RWPE2 (cell line): ENCODE data around the gene MYBBP1A.

Source experiments
- ATAC-seq: fragments of 200-7000 bp; cut with Tn5 transposase; 3 replicates; pipeline ENCODE4 v1.9.1; 2021; ENCODE audit warnings: low read depth
- DNase-seq: peaks from one replicate; pipeline ENCODE4 v3.0.0-alpha.2; 2020; ENCODE audit warnings: low spot score
- H3K27ac ChIP-seq: fragments of 450-650 bp; 2 replicates; pipeline ENCODE4 v1.5.1; 2017; ENCODE audit warnings: mild to moderate bottlenecking; ENCODE audit not compliant: poor library complexity, severe bottlenecking
- H3K27me3 ChIP-seq: fragments of 250-450 bp; sonication (Bioruptor Pico); 2 replicates; pipeline ENCODE4 v1.5.1; 2021; ENCODE audit warnings: mild to moderate bottlenecking, moderate library complexity; ENCODE audit not compliant: insufficient read depth, poor library complexity, severe bottlenecking
- H3K36me3 ChIP-seq: fragments of 250-450 bp; sonication (Bioruptor Pico); 2 replicates; pipeline ENCODE4 v1.5.1; 2020; ENCODE audit warnings: low read depth, mild to moderate bottlenecking, moderate library complexity
- H3K4me1 ChIP-seq: fragments of 250-450 bp; sonication (Bioruptor Pico); 2 replicates; pipeline ENCODE4 v1.5.1; 2021; ENCODE audit warnings: mild to moderate bottlenecking, moderate library complexity; ENCODE audit not compliant: insufficient read depth, poor library complexity, severe bottlenecking
- H3K4me3 ChIP-seq: fragments of 250-450 bp; sonication (Bioruptor Pico); 2 replicates; pipeline ENCODE4 v1.5.1; 2021; ENCODE audit warnings: mild to moderate bottlenecking, moderate library complexity; ENCODE audit not compliant: severe bottlenecking
- H3K9me3 ChIP-seq: fragments of 250-450 bp; sonication (Bioruptor Pico); 2 replicates; pipeline ENCODE4 v1.5.1; 2021; ENCODE audit warnings: mild to moderate bottlenecking, moderate library complexity; ENCODE audit not compliant: severe bottlenecking
- TF ChIP-seq, protein P1 (sequence below): fragments of 450-650 bp; IDR thresholded peaks from one replicate; pipeline ENCODE4 v1.5.1; 2017; ENCODE audit warnings: mild to moderate bottlenecking, moderate library complexity; ENCODE audit not compliant: poor library complexity, severe bottlenecking

The MYBBP1A gene

DNA sequence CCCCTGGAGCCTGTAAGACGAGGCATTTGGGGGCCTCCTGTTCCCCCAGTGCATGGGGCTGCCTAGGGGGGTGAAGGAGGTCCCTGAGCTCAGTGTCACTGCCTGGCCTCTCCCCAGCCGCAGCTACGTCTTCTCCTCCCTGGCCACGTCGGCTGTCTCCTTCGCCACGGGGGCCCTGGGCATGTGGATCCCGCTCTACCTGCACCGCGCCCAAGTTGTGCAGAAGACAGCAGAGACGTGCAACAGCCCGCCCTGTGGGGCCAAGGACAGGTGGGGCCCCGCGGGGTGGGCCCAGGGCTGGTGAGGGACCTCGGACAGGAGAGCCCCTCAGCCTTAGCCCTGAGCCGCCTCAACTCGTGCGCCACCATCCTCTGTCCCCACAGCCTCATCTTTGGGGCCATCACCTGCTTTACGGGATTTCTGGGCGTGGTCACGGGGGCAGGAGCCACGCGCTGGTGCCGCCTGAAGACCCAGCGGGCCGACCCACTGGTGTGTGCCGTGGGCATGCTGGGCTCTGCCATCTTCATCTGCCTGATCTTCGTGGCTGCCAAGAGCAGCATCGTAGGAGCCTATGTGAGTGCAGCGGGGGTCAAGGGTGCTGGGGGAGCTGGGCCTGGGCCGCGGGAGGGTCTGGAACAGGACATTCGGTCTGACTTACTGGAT is 22.2 kb downstream of the MYBBP1A start:
- peaks cover 1% of the 10 kb centered on the region for H3K36me3 ChIP-seq
- H3K27ac ChIP-seq, result no peak overlapping the region
- no peaks in the 10 kb centered on the region for H3K9me3 ChIP-seq
- DNase-seq (no peak), ATAC-seq (no peak)
- TF ChIP-seq, protein P1, sequence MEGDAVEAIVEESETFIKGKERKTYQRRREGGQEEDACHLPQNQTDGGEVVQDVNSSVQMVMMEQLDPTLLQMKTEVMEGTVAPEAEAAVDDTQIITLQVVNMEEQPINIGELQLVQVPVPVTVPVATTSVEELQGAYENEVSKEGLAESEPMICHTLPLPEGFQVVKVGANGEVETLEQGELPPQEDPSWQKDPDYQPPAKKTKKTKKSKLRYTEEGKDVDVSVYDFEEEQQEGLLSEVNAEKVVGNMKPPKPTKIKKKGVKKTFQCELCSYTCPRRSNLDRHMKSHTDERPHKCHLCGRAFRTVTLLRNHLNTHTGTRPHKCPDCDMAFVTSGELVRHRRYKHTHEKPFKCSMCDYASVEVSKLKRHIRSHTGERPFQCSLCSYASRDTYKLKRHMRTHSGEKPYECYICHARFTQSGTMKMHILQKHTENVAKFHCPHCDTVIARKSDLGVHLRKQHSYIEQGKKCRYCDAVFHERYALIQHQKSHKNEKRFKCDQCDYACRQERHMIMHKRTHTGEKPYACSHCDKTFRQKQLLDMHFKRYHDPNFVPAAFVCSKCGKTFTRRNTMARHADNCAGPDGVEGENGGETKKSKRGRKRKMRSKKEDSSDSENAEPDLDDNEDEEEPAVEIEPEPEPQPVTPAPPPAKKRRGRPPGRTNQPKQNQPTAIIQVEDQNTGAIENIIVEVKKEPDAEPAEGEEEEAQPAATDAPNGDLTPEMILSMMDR, result no peak
- no peak overlapping the region for H3K4me3 ChIP-seq
- H3K27me3 ChIP-seq, result no peaks in the 10 kb centered on the region
- no peaks in the 10 kb centered on the region for H3K4me1 ChIP-seq

- H3K27ac ChIP-seq, result no peak overlapping the region
- TF ChIP-seq, protein P1, result no peak
These were observed 23.0 kb downstream of the MYBBP1A start for GRCh38 chr17:4531988-4532736.

DNA sequence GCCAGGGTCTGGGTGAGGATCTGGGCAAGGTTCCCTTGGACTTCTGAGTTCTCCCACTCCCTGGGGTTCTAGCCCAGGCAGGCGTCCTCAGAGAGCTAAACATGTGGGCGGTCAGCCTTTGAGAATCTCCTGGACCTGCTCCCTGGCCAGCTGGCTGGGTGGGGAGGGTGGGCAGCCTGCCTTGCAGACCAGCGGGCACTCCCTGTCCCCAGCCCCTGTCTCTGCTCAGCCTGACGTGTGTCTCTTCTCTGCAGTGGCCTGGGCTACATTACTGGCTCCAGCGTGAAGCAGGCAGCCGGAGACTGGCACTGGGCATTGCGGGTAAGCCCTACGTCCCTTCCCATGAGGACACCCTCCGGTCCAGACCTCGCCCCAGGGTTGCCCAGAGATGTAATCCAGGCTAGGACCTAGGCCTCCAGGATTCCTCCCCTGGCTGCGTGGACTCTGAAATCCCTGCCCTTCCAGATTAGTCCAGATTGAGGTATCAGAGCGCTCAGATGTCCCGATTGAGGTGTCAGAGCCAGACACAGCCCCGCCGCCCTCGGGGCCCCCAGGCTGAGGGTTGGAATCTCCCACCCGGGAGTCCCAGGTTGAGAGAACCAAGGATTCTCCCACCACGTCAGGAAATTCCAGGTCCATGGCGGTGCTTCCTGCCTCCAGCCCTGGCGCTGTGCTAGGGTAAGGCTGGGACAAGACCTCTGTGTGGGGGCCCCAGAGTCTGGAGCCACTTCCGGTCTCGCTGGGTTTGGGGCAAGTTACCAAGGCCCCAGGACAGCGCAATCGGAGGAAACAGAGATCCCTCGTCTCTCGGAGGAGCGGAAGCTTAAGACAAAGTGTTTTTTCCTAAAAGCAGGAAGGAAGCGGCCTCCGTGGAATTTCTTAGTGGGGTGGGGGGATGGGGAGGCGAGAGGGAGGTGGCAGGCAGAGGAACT is 24.1 kb downstream of the MYBBP1A start:
- H3K9me3 ChIP-seq, result no peaks in the 10 kb centered on the region
- no peak for DNase-seq
- no peaks in the 10 kb centered on the region for H3K4me1 ChIP-seq
- no peak overlapping the region for H3K27ac ChIP-seq
- no peaks in the 10 kb centered on the region for H3K36me3 ChIP-seq
- H3K27me3 ChIP-seq, result no peaks in the 10 kb centered on the region
- TF ChIP-seq, protein P1, result no peak
- no peak overlapping the region for H3K4me3 ChIP-seq
- ATAC-seq, result no peak

More at GRCh38 chr17:4531988-4532736, 23.0 kb downstream of the MYBBP1A start:
- H3K9me3 ChIP-seq, result no peaks in the 10 kb centered on the region
- no peaks in the 10 kb centered on the region for H3K4me1 ChIP-seq
- no peaks in the 10 kb centered on the region for H3K36me3 ChIP-seq
- H3K4me3 ChIP-seq, result no peak overlapping the region
- H3K27me3 ChIP-seq, result no peaks in the 10 kb centered on the region
- DNase-seq (no peak), ATAC-seq (no peak)

- TF ChIP-seq, protein P1, result no peak
- DNase-seq (no peak), ATAC-seq (no peak)
- H3K27ac ChIP-seq, result no peak overlapping the region
- no peaks in the 10 kb centered on the region for H3K27me3 ChIP-seq
- no peaks in the 10 kb centered on the region for H3K9me3 ChIP-seq
- no peak overlapping the region for H3K4me3 ChIP-seq
- no peaks in the 10 kb centered on the region for H3K36me3 ChIP-seq
- no peaks in the 10 kb centered on the region for H3K4me1 ChIP-seq
These were observed 25.5 kb downstream of the MYBBP1A start for GRCh38 chr17:4529533-4530152.
